Activated T-helper 9 cell treated with anti-CD3 and anti-CD28 coated beads, Interleukin-2, amount 50 U/mL, for 16 hours (primary cell): ENCODE measurements around the gene KMT5B.

ENCODE experiments used
- DNase-seq: peaks from one replicate; pipeline ENCODE4 v3.0.0-alpha.2; 2020; ENCODE audit warnings: low read depth

Gene KMT5B

DNA sequence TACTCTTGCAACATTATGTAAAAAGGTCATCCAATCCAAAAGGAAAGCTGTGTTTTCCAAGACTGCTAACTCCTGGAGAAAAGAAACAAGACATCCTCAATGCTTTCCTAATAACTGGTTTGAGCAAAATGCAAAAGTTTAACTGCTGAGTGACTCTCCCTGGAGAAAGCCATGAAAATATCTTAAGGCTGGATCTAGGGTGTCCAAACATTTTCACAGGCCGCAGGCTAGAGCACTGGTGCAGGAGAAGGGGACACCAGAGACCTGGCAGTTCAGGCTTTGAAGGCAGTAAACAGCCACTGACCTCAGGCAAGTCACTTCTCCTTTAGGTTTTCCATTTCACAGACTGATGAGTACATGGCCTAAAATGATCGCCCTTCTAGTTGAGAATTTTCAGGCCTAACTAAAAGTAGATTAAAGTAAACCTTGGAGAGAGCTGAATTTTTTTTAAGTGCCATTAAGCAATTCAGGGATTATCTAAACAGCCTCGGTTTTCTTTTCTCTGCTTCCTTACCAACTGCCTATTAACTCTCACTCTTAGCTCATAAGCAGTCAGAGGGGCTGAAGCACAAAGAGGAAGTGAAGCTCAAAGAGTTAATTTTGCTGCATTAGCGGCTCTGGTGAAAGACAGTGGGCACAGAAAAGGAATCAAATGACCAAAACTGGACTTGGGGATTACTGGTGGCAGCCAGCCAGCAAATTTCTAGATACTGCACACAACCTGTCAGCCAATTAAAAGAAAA, 94.2 kb downstream of the KMT5B start:
- no peak for DNase-seq

GRCh38 chr11:68117853-68118470, 95.1 kb downstream of the KMT5B start:
- no peak for DNase-seq

GRCh38 chr11:68116974-68117373, 96.1 kb downstream of the KMT5B start:
- DNase-seq: no peak

GRCh38 chr11:68116126-68116525, 97.0 kb downstream of the KMT5B start:
- no peak for DNase-seq

- DNase-seq: no peak
Measured at GRCh38 chr11:68115285-68115684, 97.8 kb downstream of the KMT5B start.

DNA sequence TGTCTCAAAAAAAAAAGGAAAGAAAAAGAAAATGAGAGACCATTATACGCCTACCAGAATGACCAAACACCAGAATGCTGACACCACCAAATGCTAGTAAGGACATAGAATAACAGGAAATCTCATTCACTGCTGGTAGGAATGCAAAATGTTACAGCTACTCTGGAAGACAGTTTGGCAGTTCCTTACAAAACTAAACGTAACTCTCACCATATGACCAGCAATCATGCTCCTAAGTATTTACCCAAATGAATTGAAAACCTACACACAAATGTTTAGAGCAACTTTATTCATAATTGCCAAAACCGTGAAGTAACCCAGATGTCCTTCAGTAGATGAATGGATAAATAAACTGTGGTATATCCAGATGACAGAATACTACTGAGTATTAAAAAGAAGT, 99.1 kb downstream of the KMT5B start:
- DNase-seq: no peak

DNA sequence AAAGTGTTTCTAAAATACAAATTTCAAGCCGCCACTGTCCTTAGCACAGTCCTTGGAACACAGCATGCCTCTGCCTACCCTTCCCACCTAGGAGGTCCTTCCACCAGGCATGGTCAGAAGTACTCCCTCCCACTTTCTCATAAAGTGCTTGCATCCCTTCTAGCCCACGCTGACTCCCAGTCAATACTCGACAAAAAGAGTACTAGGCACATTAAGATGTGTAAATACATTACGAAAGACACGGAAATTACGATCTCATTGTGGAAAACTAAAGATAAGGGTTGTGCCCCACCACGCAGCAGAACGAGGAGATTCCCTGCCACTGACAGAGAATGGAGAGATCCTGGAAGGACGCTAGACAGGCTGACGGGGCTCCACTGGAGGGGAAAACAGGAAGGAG, 105.4 kb downstream of the KMT5B start:
- DNase-seq: no peak

DNA sequence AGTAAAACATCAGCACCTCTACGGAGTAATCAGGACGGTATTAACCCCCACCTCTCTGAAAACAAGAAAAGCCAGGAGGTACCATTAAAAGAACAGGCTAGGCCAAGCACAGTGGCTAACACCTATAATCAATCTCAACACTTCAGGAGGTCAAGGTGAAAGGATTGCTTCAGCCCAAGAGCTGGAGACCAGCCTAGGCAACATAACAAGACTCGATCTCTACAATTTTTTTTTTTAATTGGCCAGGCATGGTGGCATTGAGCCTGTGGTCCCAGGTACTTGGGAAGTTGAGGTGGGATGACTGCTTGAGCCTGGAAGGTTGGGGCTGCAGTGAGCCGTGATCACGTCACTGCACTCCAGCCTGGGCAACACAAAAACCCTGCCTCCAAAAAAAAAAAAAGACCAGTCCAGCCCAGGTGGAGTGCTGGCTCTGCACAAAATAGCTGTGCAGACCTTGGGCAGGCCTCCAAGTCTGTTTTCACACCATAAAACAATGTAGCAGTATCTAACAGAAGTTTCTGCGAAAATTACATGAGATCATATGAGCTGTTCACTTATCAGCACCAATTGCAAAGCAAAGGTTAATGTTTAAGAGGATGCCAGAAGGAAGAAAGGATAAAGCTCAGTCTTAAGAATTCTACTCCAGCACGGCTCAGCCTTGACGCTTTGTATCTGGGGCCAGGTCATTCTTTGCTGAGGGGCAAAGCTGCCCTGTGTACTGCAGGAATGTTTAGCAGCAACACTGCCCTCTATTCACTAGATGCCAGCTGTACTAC, 106.7 kb downstream of the KMT5B start:
- DNase-seq: no peak
